Central memory CD8-positive, alpha-beta T cell (primary cell): Measurements from ENCODE around the gene TUBGCP2.
"Not testable (repeated sequence)": the region's sequence is repeated elsewhere in the genome, so short reads cannot be mapped to it uniquely, and the experiment has no call there.

Experiments used
- ATAC-seq: fragments of 150-1000 bp; cut with Tn5 transposase; replicated peaks from 2 replicates; pipeline ENCODE4 v1.10.0; 2022; ENCODE audit warnings: mild to moderate bottlenecking, moderate FRiP score, moderate number of reproducible peaks; ENCODE audit not compliant: poor library complexity, severe bottlenecking; ENCODE audit errors: extremely low read depth
- DNase-seq, 2 donors: peaks; one replicate each; pipeline ENCODE4 v3.0.0; 2021; ENCODE audit warnings: low spot score in 2 of 2
- H3K27ac Mint-ChIP-seq: one replicate; pipeline ENCODE4 v1.8.0; 2022; ENCODE audit warnings: low read depth, mild to moderate bottlenecking, moderate library complexity, mixed read lengths
- H3K27me3 Mint-ChIP-seq: one replicate; pipeline ENCODE4 v1.8.0; 2022; ENCODE audit warnings: mixed read lengths
- H3K36me3 Mint-ChIP-seq: one replicate; pipeline ENCODE4 v1.8.0; 2022; ENCODE audit warnings: mild to moderate bottlenecking, moderate library complexity, mixed read lengths; ENCODE audit not compliant: insufficient read depth
- H3K4me1 Mint-ChIP-seq: one replicate; pipeline ENCODE4 v1.8.0; 2022; ENCODE audit warnings: mixed read lengths
- H3K4me3 Mint-ChIP-seq: one replicate; pipeline ENCODE4 v1.8.0; 2022; ENCODE audit warnings: mild to moderate bottlenecking, moderate library complexity, mixed read lengths
- H3K9me3 Mint-ChIP-seq: one replicate; pipeline ENCODE4 v1.8.0; 2022; ENCODE audit warnings: mixed read lengths

The TUBGCP2 gene

DNA sequence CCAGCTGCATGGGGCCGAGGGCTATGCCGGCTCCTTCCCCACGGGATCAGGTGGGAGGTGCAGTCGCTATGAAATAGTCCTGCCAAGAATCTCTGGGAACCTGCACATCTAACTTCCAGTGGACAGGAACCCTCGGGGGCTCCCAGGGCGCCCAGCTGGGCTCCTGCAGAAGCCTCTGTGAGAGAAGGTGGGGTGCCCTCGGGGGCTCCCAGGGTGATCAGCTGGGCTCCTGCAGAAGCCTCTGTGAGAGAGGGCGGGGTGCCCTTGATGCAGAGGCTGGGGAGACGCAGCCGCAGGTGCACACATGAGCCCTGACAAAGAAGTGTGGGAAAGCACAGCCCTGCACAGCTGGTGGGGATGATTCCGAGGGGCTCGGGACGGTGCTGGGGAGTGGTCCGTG lies 65.1 kb downstream of the TUBGCP2 start:
- ATAC-seq (no peak), DNase-seq (no peak)
- H3K27me3 Mint-ChIP-seq, result peaks cover 58% of the 10 kb centered on the region
- no peaks in the 10 kb centered on the region for H3K9me3 Mint-ChIP-seq
- H3K36me3 Mint-ChIP-seq, result no peaks in the 10 kb centered on the region
- H3K4me3 Mint-ChIP-seq, result no peak overlapping the region
- no peak overlapping the region for H3K27ac Mint-ChIP-seq
- H3K4me1 Mint-ChIP-seq, result peaks cover 24% of the 10 kb centered on the region

DNA sequence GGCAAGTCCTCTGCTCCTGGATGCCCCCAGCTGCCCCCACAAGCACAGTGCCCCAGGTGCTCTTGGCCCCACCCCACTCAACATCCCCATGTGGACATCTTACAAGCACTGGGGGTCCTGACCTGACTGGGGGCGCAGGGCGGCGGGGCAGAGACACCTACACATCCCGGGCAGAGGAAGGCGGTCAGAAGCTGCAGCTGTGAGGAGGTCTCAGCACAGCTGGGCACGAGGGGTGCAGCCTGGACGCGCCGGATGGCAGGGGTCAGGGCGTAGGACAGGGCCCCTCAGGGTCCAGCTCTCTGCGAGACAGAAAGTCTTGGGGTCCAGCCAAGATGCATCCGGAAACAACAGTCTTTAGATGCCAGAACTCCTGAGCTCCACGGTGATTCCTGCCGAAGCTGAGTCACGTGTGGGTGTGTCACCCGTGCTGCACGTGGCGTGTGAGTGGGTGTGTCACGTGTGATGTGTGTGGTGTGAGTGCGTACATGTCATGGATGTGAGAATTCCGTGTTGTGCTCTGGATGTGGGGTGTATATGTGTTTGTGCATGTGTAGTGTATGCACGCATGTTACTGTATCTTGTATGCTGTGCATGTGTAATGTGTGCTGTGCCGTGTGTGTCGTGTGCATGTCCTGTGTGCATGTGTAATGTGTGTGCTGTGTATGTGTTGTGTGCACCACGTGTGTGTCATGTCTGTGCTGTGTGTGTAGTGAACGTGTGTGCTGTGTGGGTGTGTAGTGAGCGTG lies 65.9 kb downstream of the TUBGCP2 start:
- no peaks in the 10 kb centered on the region for H3K9me3 Mint-ChIP-seq
- H3K4me3 Mint-ChIP-seq, result peak overlapping the region; percentile 71
- ATAC-seq (no peak), DNase-seq (no peak)
- no peaks in the 10 kb centered on the region for H3K36me3 Mint-ChIP-seq
- H3K27ac Mint-ChIP-seq, result peak overlapping the region; percentile 79
- peaks cover 62% of the 10 kb centered on the region for H3K27me3 Mint-ChIP-seq
- peaks cover 24% of the 10 kb centered on the region for H3K4me1 Mint-ChIP-seq

DNA sequence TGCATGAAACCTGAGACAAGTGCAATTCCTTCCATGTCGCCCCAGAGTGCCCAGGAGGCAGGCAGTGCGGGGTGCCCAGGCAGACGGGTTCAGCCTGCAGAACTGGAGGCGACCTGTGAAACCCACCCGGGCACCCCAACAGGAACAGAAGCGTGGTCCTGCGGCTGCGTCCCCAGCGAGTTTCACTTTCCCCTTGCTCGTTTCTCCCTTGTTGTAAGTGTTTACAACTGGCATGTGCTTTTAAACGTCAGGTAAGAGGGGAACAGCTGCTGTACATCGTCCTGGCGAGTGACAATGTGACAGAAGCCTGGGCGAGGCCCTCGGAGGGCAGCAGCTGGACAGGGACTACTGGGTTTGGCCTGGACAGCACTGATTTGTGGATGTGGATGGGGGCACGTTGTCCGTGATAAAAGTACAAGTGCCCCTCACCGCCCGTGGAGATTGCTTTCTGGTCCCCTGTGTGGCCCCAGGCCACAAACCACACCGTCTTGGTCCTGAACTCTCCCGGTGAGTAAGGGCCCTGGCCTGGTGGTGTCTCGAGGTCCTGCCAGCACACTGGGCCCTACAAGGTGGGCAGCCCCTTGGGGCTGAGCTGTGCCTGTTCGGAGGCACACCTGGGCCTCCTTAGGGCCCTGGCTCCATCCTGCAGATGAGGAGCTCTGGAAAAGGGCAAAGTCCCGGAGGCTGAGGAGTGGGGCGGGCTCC lies 67.0 kb downstream of the TUBGCP2 start:
- DNase-seq (no peak), ATAC-seq (peak; percentile 24)
- H3K27ac Mint-ChIP-seq, result no peak overlapping the region
- H3K36me3 Mint-ChIP-seq, result no peaks in the 10 kb centered on the region
- H3K4me3 Mint-ChIP-seq, result peak overlapping the region; percentile 71
- peaks cover 62% of the 10 kb centered on the region for H3K27me3 Mint-ChIP-seq
- H3K4me1 Mint-ChIP-seq, result peaks cover 19% of the 10 kb centered on the region
- no peaks in the 10 kb centered on the region for H3K9me3 Mint-ChIP-seq

DNA sequence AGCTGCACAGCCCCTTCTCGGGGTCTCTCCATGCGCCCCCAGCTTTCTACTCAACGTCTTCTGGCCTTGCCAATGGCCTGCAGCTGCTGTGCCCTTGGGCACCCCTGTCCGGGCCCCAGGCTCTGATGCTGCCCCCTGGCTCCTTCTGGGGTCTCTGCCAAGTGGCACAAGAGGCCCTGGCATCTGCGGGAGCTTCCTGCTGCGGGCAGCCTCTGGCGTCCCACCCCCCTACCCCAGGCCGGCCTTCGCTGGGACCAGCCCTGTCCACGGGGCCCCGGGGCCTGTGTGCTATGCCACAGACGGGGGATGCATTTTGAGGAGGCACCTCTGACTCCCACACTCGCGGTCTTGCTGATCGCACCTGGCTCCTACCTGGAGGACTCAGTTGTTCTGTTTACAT lies 68.7 kb downstream of the TUBGCP2 start:
- Mint-ChIP-seq H3K27me3 (peaks cover 62% of the 10 kb centered on the region), H3K4me1 (peaks cover 19% of the 10 kb centered on the region), H3K36me3 (no peaks in the 10 kb centered on the region), H3K9me3 (no peaks in the 10 kb centered on the region), H3K27ac (no peak overlapping the region), H3K4me3 (no peak overlapping the region)
- no peak for ATAC-seq
- DNase-seq, result no peak

DNA sequence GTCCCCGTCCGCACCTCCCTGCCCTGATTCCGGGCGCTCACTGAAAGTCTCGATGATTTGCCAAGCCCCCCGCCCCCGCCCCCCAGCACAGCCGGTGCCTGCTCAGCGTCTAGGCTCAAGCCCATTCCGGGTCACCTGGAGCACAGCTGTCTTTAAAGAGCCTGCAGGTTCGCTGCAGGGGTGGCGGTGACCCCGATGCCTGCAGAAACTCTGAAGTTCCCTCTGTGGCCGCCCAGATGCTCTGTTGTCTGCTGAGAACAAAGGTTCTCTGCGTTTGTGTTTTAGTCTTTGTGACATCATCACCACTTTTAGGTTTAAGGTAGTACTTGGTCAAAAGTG lies 70.2 kb downstream of the TUBGCP2 start:
- Mint-ChIP-seq H3K36me3 (no peaks in the 10 kb centered on the region), H3K9me3 (no peaks in the 10 kb centered on the region), H3K27ac (no peak overlapping the region), H3K4me3 (no peak overlapping the region), H3K27me3 (peaks cover 62% of the 10 kb centered on the region), H3K4me1 (peaks cover 19% of the 10 kb centered on the region)
- no peak for DNase-seq
- ATAC-seq, result no peak

DNA sequence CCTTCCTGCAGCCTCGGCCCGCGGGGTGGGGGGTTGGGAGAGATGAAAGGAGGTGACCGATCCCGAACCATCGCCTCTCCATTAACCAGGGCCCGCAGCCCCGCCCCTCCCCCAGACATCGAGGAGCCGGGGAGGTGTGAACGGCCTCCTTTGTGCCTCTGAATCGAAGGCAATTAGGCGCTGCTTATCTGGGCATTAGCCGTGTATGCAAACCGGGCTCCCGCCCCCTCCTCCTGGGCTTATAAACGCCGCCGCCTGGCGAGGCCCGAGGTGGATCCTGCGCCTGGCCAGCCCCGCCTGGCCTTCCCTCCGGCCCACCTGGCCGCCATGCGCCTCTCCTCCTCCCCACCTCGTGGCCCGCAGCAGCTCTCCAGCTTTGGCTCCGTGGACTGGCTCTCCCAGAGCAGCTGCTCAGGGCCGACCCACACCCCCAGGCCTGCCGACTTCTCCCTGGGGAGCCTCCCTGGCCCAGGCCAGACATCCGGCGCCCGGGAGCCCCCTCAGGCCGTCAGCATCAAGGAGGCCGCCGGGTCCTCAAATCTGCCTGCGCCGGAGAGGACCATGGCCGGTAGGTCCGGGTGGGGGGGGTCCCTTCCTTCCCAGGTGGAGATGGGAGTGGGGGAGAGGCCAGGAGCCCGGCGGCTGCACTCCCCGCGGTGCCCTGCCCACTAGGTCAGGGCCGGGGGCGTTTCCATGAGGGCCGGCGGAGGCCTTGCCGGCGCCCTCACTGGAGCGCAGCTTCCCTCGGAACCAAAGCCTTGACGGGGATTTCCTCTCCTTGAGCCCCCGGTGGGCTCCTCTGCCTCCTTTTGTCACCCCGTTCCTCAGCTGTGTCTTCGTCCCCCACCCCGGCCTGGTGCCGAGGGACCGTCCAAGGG lies 70.8 kb downstream of the TUBGCP2 start, which contains the start of gene VENTX:
Gene VENTX, plus strand, starts transcription at position 268 of the 878 bp plus-strand sequence. Its CDS starts 60 bp downstream, at position 328.
- DNase-seq (no peak), ATAC-seq (no peak)
- Mint-ChIP-seq H3K4me1 (peaks cover 19% of the 10 kb centered on the region), H3K9me3 (no peaks in the 10 kb centered on the region), H3K27me3 (peaks cover 62% of the 10 kb centered on the region), H3K36me3 (no peaks in the 10 kb centered on the region), H3K4me3 (peak within 1 kb of the TSS; percentile 54), H3K27ac (no peak within 1 kb of the TSS)

DNA sequence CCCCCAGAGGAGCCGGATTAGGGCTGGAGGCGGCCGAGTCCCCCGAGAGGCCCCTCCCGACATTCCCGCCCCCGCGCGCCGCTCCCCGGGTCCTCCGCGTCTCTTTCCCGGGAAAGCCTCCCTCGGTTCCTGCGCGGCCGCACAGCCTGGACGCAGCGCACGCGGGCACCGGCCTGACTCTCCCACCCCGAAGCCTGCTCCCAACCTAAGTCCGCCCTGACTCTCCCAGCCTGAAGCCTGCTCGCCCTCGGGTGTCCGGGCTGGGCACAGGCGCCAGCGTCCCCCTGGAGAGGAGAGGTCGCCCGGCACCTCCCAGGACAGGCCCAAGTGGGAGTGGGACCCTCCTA lies 71.5 kb downstream of the TUBGCP2 start:
- Mint-ChIP-seq H3K27ac (no peak overlapping the region), H3K9me3 (no peaks in the 10 kb centered on the region), H3K4me1 (peaks cover 14% of the 10 kb centered on the region), H3K4me3 (peak overlapping the region; percentile 54), H3K36me3 (no peaks in the 10 kb centered on the region), H3K27me3 (peaks cover 61% of the 10 kb centered on the region)
- DNase-seq (no peak), ATAC-seq (no peak)

DNA sequence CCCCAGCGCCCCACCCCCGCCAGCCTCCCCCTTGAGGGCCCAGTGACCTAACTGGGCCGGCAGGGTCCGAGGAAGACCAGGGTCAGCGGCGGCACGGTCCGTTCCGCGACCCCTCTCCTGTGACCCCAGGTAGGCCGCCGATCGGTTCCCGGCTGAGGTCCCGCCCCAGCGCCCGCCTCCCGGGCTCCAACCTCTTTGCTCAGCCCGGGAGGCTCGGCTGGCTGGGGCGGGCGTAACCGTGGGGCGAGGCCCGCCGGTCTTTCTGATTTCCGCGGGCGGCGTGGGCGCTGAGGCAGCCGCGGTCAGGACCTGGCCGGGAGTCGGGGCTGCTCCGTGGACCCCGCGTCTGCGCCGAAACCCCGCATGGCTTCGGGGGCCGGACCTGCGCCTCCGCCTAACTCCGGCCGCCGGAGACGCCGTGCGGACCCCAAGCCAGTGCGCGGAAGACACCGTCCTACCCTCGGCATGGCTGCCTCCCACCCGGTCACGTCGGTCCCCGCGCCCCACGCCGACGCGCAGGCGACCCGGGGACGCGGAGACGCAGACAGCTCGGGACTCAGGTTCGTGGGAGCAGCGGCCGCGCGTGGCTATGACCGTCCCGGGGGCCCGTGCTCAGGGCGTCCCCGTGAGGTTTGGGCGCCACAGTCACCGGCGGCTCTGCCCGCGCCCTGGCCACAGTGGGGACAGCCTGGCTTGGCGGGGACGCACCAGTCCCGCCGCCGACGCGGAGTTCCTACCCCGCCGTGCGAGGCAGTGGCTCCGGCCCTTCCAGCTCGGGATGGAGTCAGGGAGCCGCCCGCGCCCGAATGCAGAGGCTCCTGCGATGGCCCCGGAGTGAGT lies 72.1 kb downstream of the TUBGCP2 start:
- peaks cover 11% of the 10 kb centered on the region for H3K4me1 Mint-ChIP-seq
- no peak overlapping the region for H3K27ac Mint-ChIP-seq
- ATAC-seq (no peak), DNase-seq (no peak)
- no peaks in the 10 kb centered on the region for H3K9me3 Mint-ChIP-seq
- peaks cover 61% of the 10 kb centered on the region for H3K27me3 Mint-ChIP-seq
- H3K4me3 Mint-ChIP-seq, result no peak overlapping the region
- no peaks in the 10 kb centered on the region for H3K36me3 Mint-ChIP-seq

DNA sequence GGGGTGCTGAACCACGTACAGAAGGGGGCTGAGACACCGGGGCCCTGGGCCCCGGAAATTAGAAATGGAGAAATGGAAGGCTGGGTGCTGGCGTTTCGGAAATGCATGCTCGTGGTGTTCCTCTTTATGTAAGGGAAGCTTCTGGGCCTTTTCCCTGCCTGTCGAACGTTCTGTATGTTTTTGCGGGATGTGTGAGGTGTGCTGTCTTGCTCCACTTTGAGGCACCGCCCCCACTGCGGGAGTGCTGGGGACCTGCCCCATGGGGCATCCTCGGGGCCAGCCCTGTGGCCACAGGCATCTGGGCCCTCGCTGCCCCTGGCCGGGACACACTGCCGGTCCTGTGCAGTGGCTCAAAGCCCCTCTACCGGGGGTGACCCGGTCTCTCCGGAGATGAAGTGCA lies 72.7 kb downstream of the TUBGCP2 start:
- peaks cover 61% of the 10 kb centered on the region for H3K27me3 Mint-ChIP-seq
- no peaks in the 10 kb centered on the region for H3K36me3 Mint-ChIP-seq
- H3K4me3 Mint-ChIP-seq, result peak overlapping the region; percentile 66
- ATAC-seq (no peak), DNase-seq (no peak)
- no peak overlapping the region for H3K27ac Mint-ChIP-seq
- peaks cover 5% of the 10 kb centered on the region for H3K4me1 Mint-ChIP-seq
- H3K9me3 Mint-ChIP-seq, result no peaks in the 10 kb centered on the region

DNA sequence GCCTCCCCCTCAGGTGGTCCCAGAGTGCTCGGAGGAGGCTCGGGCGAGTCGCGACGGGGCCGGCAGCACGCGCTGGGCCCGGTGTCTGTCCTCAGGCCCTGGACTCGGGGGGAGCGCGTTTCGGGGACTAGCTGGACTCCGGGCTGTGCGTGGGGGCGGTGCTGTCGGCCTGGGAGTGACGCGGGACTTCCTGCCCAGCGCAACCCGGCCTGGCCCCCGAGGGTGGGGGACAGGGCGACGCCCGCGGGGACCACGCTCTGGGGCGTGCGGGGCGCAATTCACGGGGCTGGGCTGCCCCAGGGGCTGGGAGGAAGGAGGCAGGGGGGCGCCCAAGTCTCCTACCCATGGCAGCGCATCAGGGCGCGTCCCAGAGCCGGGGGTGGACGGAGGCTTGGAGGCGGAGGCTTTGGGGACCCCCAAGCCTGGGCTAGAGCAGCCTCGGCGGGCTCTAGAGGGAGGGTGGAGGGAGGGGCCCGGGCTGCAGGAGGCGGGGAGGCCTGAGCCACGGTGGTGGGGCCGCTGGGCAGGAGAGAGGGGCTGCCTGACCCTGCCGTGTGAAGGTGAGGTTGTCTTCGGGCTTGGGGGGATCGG lies 73.3 kb downstream of the TUBGCP2 start:
- Mint-ChIP-seq H3K4me3 (peak overlapping the region; percentile 66), H3K27me3 (peaks cover 55% of the 10 kb centered on the region), H3K27ac (no peak overlapping the region), H3K9me3 (no peaks in the 10 kb centered on the region), H3K36me3 (no peaks in the 10 kb centered on the region), H3K4me1 (no peaks in the 10 kb centered on the region)
- ATAC-seq, result no peak
- no peak for DNase-seq

DNA sequence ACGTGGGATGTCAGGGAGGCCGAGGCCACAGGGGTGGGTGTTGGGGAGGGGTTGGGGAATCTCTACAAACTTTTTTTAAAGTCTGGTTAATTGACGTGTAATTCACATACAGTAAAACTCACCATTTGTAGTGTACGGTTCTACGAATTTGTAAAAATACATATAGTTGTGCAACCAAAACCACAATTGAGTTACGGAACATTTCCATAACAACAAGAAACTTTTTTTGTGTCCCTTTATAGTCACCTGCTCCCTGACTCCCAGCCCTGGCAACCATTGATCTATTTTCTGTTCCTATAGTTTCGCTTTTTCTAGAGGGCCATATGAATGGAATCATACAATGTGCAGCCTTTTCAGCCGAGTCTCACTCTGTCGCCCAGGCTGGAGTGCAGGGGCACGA lies 73.9 kb downstream of the TUBGCP2 start:
- peak overlapping the region; percentile 66 for H3K4me3 Mint-ChIP-seq
- ATAC-seq, H3K36me3 Mint-ChIP-seq, DNase-seq, H3K9me3 Mint-ChIP-seq, H3K27ac Mint-ChIP-seq, H3K4me1 Mint-ChIP-seq: not testable (repeated sequence)
- peaks cover 49% of the 10 kb centered on the region for H3K27me3 Mint-ChIP-seq
